ENCODE data around the gene HAPSTR1.

DNA sequence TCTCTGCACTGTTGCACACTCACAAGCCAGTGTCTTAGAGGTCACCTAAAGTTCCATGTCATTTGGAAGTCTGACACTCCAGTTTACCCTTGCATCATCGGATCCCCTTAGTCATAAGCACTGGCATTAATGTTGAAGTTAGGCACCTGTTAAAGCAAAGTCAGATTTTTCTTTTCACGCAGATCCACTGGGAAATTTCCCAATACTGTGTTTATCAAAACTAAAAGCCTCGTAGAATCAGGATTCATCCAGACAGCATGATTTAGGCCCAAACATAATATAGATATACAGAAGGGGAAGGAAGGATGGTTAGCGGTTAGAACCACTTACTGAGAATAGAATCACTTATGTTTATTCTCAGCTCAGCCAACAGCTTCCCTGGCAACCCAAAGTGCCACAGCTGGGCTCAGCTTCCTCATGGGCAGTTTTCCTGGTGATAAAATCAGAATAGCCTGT, 30.1 kb upstream of the HAPSTR1 start:
- TF ChIP-seq, protein P1, sequence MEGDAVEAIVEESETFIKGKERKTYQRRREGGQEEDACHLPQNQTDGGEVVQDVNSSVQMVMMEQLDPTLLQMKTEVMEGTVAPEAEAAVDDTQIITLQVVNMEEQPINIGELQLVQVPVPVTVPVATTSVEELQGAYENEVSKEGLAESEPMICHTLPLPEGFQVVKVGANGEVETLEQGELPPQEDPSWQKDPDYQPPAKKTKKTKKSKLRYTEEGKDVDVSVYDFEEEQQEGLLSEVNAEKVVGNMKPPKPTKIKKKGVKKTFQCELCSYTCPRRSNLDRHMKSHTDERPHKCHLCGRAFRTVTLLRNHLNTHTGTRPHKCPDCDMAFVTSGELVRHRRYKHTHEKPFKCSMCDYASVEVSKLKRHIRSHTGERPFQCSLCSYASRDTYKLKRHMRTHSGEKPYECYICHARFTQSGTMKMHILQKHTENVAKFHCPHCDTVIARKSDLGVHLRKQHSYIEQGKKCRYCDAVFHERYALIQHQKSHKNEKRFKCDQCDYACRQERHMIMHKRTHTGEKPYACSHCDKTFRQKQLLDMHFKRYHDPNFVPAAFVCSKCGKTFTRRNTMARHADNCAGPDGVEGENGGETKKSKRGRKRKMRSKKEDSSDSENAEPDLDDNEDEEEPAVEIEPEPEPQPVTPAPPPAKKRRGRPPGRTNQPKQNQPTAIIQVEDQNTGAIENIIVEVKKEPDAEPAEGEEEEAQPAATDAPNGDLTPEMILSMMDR (IDR thresholded peaks at IDR 0.05) = no peak
- no peak for TF ChIP-seq POLR2A (IDR thresholded peaks at IDR 0.05)

Data from right lobe of liver (tissue), 4 donors.